ENCODE measurements around the gene TTL.

DNA sequence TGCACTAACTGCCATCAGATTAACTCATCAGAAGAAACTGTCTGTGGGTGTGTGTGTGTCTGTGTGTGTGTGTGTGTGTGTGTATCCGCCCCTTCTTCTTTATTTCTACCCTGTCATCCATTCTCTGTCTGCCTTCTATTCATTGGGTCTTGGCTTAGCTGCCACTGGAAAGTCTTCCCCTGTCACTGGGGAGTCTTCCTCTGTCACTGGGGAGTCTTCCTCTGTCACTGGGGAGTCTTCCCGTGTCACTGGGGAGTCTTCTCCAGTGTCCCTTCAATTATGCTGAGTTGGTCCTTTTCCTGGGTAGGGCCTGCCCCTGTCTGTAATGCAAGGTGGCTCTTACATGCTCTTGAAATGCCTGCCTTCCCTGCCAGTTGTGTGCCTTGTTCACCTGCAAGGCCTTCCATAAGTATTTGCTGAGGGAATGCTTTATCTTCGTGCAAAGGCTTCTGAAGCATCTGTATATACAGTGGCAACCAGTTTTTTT lies 41.4 kb downstream of the TTL start:
- TF ChIP-seq CTCF (IDR thresholded peaks at IDR 0.05; ENCODE audit: low read depth, low read length, poor library complexity, severe bottlenecking) = no peak
- no peak for TF ChIP-seq EZH2phosphoT487 (IDR thresholded peaks at IDR 0.05; ENCODE audit: borderline replicate concordance, low read length)

All from DOHH2 (cell line).